GM19025 (cell line): ENCODE data around the gene TEX53.

Experiments
- ATAC-seq: cut with Tn5 transposase; IDR thresholded peaks from one replicate; pipeline ENCODE4 v1.9.1; 2021; ENCODE audit warnings: mild to moderate bottlenecking, low read depth, moderate library complexity; ENCODE audit not compliant: unreplicated experiment

The TEX53 gene

DNA sequence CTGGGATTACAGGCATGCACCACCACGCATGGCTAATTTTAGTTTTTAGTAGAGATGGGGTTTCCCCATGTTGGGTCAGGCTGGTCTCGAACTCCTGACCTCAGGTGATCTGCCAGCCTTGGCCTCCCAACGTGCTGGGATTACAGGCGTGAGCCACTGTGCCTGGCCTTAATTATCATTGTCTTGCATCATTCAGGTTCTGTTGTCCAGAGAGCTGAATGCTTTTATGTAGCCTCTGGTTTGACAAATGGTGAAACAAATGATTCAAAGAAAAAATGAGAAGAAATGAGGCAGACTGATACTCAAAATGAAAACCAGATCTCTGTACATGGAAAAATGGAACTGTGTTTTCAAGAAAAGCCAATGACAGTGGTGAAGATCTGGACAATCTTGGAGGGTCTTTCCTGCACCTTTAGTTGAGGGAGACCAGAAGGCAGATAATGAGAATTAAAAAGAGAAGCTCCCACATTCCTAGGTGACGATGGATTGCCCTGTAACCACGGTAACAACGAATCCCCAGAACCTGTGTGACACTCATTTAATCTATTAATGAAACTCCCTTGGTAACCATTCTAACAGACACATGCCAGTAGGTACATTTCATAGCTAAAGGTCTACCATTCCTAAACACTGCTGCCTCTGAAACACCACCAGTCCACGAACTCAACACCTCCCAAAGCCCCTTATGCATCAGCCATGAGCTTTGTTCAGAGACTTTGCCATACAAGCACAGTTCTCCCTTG lies 22.8 kb upstream of the TEX53 start:
- ATAC-seq, result no peak

DNA sequence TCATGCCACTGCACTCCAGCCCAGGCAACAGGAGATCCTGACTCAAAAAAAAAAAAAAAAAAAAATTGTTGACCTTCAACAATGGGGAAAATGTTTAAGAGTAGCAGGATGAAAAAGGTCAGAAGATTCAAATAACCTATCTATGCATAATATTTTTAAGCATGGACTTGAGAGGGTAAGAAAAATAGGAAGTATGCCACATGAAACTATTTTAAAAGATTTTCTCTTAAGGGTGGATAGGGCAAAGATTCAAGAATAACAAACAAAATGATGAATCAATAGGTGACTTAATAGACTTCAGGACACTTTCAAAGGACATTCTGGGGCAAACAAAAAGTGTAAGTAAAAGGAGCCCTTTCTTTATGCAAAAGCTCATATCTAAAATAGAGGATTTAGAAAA lies 21.2 kb upstream of the TEX53 start:
- no peak for ATAC-seq

DNA sequence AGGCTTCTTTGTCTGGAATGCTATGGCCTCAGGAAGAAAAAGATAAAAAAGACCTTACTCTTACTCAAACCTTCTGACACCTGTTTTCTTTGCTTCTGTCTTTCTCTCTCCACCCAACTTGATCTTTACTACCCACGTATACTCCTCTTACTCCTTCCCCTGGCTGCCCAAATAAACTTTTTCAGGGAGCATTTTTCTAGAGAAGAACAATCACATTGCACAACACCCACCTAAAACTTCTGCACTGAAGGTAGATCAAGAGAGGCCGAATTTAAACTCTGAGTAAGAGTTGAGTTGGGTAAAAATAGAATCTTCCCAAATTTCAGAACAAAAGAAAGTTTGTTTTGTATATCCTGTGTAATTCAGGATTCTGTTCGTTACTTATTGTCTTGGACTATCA lies 20.5 kb upstream of the TEX53 start:
- no peak for ATAC-seq

DNA sequence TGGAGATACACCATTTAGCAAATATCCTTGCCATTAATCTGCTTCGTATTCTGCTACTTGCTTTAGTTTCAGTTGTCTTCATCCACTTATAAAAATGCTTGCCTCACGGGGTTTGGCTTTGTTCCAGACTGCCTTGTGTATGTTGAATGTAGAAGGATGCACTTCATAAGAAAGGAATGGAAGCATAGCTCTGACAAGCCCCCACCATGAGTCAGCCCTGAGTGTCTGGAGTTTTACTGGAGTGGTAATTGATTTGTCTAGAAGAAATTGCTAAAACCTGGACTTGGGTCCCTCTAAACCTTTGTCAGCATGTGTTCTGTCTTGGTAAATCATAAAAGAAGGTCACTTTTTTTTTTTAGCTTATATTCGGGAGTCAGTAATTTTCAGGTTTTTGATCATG lies 19.8 kb upstream of the TEX53 start:
- ATAC-seq, result no peak

DNA sequence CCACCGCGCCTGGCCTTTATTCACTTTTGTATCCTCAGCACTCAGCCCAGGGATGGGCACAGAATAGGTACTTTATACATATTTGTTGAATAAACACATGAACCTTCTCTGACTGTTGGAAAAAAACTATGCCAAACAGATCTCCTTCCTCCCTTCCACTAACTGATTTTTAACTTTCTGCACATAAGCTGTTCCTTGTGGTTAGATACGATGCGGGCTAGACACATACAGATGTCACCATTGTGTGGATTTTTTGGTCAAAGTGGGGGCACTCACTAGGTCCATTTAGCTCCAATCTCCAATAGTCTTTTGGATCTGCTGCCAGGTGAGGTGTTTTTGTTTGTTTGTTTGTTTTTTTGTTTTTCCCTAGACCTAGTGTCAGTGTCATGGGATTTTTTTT lies 19.3 kb upstream of the TEX53 start:
- ATAC-seq, result no peak

DNA sequence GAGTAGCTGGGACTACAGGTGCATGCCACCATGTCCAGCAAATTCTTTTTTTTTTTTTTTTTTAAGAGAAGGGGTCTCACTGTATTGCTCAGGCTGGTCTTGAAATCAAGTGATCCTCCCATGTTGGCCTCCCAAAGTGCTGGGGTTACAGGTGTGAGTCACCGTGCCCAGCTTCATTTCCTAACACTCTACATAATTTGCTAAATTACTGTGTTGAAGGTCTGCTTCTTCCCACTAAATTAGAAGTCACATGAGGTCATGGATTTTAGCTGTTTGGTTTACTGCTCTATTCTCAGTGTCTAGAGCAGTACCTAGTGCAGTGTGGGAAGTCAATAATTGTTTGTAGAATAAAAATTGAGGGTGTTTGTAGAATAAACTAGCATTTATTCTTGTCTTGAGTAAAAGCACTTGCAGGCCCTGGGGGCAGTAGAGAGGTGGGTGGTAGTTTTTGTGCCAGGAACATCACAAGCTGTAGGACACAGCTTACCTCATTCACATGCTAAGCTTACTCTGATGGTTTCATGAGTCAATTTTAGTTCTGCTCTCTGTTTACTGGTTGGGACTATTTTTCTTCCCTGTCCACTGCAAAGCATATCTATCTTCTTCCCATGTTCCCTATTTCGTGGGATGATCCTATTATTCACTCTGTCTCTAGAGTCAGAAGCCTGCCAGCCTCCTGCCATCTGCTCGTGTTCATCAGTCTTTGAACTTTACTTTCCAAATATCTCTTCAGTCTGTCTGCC lies 17.4 kb upstream of the TEX53 start:
- ATAC-seq, result no peak

DNA sequence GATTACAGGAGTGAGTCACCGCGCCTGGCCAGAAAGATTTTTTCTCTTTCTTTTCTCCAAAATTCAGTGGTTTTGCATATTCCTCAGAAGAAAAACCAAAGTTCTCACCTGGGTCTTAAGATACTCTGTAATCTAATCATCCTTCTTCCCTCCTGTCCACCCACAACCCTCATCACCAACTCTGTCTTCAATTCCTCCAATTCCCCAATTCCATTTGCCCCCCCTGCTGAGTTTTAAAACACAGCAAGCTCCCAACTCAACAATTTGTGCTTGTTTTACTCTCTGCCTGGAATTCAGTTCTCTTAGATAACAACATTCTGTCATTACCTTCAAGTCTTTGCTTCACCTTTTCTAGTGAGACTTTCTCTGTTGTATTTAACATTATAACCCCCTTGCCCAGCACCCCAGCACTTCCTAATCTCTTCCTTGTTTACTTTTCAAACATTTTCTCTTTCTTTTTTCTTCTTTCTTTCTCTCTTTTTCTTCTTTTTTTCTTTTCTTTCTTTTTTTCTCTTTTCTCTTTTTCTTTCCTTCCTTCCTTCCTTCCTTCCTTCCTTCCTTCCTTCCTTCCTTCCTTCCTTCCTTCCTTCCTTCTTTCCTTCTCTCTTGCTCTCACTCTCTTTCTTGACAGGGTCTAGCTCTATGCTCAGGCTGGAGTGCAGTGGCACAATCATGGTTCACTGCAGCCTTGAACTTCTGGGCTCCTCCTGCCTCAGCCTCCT lies 16.6 kb upstream of the TEX53 start:
- no peak for ATAC-seq

DNA sequence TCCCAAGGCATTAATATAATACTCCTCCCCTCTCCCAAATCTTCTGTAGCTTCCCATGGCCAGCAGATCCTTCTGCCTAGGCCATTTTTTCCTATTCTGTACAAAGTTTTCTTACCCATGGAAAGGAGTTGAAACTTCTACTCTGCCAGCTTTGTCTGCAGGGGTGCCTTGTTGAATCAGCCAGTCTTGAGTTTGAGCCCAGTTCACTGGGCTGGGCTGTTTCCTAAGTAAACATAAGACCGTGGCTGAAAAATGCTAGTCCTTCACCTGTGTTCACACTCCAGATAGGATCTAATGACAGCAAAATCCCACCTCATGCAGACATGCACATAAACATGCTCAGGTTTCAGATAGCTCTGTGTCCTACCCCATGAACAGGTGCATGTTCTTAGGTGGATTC lies 14.0 kb upstream of the TEX53 start:
- no peak for ATAC-seq

DNA sequence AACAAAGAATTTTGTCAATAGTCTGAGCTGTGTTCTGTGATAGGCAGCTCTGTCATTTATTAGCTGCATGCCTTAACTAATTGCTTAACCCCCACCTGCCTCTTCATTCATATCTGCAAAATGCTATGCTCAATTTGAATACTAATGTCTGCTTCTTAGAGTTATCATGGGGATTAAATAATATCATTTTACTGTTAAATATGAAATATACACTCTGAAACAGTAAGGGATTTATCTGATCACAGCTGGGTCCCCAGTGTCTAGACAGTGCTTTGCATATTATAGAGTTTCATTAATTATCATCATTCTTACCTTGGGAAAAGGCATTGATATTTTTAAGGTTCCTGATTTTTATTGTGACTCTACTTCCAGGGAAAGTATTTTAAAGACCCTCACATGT lies 12.4 kb upstream of the TEX53 start:
- no peak for ATAC-seq

DNA sequence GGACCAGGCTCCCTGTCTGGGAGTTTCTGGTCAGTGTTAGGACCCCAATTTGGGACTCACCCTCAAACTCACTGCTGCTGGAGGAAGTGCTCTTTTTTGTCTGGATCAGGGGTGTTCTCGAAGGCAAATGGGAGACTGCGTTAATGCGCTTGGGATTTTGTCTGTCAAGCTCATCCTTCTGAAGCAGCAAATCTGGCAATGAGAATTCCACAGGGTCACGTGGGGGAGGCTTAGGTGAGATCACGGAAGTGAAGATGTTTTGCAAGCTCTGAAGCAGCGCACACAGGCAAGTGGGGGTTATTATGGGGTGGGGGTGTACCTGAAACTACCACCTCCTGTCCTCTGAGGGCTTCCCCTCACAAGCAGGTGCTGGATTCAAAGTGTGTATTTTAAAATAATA lies 10.5 kb upstream of the TEX53 start:
- ATAC-seq, result no peak

DNA sequence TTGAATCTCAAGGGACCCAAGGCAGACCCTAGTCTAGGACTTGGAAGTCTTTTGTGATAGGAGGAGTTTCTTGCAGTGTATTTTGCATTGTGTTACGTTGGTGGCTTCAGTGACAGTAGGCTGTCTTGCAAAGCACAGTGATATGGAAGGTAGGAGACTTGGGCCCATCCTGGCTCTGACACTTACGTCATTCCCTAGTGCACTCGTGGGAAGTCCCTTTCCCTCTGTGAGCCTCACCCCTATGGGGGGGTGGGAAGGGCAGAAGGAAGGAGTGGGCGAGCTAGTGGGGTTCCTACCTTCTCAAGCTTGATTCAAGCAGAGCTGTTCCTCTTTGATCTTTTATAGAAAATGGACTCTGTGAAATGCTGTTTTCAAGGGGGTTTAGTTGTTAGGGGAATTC lies 9.2 kb upstream of the TEX53 start:
- no peak for ATAC-seq

DNA sequence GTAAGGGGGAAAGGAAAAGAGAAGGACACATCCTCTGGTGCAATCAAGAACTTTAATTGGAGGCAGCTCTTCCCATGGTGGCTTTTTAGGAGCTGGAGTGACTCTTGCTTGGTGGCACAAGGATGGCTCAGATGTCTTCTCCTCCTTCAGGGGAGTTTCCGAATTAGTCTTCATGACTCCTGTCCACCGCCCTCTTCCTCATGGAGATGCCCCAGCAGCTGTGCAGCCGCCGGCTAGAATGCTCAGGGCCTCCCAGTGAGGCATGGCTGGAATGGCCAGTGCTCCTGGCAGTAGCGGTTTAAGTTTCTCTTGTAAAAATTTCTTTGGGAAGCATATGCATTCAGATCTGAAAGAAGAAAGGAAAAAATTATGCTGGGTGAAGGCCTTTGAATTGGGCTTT lies 8.8 kb upstream of the TEX53 start:
- ATAC-seq, result no peak

DNA sequence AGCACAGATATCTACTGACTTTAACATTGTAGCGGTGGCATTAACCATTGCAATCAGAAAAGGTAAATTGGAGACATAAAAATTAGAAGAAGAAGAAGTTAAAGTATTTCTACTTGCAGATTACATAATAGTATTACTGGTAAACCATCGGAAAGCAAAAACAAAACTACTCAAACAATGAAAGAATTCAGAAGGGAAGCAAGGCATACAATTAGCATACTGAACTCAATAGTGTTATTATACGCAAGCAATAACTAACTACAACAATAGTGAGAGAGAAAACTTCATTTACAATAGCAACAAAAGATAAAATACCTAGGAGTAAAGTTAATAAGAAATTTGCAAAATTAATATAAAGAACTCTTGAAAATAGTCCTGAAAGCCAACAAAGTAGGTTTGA lies 6.6 kb upstream of the TEX53 start:
- no peak for ATAC-seq

DNA sequence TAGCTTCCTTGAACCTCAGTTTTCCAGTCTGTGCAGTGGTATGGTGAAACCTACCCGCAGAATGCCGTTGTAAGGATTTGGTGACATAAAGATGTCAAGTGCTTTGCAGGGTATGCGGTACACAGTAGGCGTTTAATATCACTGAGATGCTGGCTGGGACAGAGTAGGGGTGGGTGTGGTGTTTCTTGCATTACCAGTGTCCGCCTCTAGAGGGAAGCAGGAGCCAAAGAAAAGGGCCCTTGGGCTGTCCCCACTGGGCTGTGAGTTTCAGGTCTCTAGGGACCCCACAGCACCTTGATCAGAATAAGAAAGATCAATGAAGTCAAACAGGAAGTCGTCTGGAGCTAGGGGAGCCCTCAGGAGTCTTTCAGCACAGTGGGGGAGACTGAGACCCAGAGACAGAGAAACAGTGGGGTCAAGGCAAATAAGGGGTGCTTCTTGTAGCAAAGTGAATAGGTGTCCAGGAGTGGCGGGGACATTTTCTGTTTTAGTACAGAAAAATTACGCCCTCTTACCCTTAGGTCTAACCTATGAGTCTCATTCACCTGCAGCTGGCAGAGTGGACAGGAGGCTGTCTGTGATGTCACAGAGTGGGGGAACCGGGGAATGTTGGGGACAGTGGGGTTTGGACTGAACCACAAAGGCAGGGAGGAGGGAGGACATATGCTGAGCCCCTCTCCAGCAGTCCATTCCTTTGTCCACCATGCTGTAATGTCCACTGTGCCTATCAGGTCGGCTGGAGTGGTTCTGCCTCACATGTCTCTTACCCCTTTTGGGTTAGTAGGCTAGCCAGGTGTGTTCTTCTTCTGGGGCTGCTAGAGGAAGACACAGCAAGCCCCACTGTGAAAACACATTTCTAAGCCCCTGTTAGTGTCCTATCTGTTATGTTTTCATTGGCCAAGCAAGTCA lies 4.7 kb upstream of the TEX53 start:
- no peak for ATAC-seq

DNA sequence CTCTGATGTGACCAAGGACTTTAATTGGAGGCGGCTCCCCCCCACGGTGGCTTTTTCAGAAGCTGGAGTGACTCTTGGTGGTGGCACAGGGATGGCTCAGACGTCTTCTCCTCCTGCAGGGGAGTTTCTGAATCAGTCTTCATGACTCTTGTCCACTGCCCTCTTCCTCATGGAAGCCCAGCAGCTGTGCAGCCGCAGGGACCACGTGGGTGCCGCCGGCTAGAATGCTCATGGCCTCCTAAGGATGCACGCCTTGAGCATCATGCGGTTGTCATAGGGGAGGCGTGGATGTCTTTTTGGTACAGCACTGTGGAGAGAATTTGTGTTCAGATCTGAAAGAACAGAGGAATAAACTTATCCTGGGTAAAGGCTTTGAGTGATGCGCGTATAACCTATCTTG lies 1.3 kb downstream of the TEX53 start:
- no peak for ATAC-seq

DNA sequence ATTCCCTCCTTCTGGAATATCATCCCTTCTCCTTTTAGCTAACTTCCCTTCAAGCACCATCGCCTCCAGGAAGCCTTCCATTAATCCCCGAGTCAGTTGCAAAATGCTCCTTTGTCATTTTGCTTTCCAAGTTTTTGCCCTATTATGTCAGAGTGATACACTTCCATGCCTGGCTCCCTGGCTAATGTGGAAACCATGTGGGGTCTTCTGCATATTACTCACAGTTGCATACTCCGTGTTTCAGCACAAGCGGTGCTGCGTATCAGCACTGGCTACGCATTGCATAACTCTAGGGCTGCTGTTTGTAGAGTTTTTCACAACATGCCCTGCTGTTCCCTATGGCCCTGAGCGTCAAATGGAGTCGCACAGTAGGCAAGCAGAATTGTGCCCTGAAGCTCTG lies 1.9 kb downstream of the TEX53 start:
- no peak for ATAC-seq

DNA sequence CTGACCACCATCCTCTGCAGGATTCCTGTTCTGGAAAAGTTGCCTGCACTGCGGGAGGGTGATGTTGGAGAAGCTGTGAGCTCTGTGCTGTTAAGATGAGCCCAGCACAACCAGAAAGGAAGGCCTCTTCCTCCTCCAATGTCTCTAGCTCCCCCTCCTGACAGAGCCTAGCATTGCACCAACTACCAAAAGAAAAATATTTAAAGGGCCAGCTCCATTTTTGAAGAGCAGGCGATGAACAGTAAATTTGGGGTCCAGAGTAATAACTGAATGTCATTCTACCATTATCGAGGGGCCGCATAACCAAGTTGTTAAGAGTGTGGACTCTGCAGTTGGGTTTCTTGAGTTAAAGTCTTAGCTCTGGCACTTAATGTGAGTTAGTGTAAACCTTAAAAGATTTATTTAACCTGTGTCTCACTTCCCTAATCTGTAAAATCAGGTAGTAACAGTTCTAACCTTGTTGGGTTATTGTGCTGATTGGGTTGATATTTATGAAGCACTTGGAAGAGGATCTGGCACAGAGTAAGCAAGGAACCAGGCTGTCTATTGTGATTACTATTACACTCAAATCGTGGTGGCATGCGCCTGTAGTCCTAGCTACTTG lies 3.9 kb downstream of the TEX53 start:
- no peak for ATAC-seq

DNA sequence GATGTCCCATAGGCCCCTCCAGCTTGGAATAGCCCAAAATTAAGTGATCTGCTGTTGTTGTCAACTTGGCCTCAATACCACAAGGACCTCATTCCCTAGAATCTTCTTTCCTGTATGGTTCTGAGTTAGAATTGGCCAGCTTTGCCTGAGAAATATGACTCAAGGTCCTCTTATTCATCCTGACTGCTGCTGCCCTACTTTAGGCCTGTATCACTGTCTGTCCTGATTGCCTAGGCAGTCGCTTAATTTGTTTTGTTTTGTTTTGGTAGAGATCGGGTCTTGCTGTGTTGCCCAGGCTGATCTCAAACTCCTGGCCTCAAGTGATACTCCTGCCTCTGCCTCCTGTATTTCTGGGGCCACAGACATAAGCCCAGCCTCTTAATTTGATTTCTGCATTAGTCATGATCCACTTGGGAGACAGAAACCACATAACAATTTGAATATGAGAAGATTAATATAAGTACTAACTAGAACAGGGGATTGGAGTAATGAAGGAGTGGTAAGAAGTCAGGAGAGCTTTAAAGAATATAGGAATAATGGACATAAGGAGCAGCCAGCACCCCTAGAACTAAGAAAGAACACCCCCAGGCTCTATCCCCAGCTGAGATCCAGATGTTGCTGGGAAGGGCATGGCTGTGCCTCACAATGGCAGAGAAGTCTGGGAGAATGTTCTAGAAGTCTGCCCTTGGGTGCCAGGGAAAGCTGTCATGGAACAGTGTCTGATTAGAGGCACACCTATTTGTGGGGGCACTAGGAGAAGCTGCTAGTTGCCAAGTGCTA lies 4.6 kb downstream of the TEX53 start:
- no peak for ATAC-seq

DNA sequence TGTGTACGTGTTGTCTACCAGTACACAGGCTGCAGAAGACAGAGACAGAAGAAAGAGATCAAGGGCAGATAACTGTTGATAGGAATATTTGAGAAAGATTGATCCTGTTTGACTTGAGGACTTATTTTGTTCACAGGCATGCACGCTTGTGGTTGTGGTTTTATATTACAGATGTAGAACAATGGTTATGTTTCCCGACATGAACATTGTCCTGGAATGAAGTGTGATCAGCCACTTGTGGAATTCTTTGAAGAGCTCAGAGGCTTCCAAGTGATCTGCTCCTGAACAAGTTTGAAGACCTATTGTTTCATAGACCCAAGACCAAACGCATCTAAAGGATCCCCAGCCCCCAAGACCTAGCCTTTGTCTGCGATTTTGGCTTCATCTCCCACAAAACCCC lies 13.7 kb downstream of the TEX53 start:
- ATAC-seq, result no peak

DNA sequence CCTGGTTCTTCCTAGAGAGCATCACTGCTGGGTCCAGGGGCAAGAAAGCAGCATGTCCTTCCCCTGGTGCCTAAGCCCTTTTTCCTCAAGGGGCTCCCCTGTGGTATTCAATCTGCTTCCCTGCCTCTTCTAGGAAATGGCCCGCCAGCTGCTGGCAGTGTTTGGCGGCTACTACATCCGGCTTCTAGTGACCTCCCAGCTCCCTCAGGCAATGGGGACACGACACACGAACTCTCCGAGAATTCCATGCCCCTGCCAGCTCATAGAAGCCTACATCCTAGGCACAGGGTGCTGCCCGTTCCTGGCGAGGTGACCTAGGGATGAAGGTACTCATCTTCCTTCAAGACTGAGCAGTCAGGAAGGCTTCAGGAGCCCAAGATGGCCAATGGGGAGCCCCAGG lies 14.6 kb downstream of the TEX53 start:
- no peak for ATAC-seq
